Measurements from ENCODE around the gene MCRIP1.

DNA sequence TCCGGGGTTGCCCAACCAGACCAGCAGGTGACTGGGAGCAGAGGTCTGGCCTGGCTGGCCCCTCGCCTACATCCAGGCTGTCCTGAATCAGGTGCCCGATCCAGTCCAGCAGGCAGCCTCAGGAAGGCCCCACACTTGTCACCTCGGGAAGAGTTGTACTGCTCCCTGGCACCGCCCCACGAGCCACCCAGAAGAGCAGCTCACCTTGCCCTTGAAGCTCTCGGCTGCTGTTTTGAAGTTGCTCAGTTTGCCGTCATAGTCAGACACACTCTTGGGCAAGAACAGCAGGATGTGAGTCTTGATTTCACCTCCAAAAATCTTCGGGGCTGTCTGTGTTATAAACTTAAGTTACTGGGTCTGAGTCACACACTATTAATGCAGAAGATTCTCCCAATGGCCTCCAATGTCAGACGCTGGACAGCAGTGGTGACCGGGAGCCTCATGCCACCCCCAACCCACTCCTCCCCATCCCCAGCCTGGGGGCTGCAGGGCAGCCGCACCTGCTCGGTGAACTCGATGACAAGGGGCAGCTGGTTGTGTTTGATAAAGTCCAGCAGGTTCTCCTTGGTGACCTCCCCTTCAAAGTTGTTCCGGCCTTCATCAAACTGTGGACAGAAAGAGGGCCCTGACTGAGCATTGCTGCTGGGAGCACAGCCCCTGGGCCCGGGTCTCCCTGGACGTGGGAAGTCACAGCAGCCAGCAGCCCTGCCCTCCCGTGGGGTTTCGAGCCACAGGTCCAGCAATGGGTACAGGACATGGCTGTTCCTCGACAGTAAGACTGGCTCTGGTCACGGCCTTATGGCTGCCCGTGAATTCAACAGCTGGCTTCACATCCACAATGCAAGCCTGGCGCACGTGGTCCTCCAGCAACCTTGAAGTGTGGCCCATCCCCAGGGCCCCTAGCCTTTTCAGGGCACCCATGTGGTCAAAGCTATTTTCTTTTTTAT, 13.9 kb upstream of the MCRIP1 start:
- TF ChIP-seq, protein P1, sequence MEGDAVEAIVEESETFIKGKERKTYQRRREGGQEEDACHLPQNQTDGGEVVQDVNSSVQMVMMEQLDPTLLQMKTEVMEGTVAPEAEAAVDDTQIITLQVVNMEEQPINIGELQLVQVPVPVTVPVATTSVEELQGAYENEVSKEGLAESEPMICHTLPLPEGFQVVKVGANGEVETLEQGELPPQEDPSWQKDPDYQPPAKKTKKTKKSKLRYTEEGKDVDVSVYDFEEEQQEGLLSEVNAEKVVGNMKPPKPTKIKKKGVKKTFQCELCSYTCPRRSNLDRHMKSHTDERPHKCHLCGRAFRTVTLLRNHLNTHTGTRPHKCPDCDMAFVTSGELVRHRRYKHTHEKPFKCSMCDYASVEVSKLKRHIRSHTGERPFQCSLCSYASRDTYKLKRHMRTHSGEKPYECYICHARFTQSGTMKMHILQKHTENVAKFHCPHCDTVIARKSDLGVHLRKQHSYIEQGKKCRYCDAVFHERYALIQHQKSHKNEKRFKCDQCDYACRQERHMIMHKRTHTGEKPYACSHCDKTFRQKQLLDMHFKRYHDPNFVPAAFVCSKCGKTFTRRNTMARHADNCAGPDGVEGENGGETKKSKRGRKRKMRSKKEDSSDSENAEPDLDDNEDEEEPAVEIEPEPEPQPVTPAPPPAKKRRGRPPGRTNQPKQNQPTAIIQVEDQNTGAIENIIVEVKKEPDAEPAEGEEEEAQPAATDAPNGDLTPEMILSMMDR (IDR thresholded peaks at IDR 0.05), result no peak
- no peak for TF ChIP-seq EZH2 (IDR thresholded peaks at IDR 0.05; ENCODE audit: borderline replicate concordance, insufficient read depth, low read depth, low read length, poor library complexity, severe bottlenecking)

Measured in B cell (primary cell).